C4-2B (cell line): ENCODE results near the gene RGS7.

Experiments
- ZFX ChIP-seq: fragments of 450-650 bp; IDR thresholded peaks from 2 replicates; pipeline ENCODE4 v1.6.1; 2017
- TF ChIP-seq, protein P1 (sequence below): fragments of 450-650 bp; conservative IDR thresholded peaks from 2 replicates; pipeline ENCODE4 v1.5.1; 2017; ENCODE audit warnings: mild to moderate bottlenecking

DNA sequence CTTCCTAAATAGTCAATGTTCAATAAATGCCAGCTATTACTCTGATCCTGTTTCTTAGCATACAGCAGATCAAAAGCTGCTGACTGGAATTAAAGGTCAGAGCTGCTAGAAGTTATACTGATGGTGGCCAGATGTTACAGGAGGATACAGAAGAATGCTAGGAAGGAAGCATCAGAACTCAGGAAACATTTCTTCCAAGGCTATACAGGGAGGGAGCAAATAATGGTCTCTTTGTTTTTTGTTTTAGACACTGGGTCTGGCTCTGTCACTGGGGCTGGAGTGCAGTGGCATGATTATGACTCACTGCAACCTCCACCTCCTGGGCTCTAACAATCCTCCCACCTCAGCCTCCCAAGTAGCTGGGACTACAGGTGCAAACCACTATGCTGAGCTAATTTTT, 175.5 kb downstream of the RGS7 start:
- TF ChIP-seq, protein P1, sequence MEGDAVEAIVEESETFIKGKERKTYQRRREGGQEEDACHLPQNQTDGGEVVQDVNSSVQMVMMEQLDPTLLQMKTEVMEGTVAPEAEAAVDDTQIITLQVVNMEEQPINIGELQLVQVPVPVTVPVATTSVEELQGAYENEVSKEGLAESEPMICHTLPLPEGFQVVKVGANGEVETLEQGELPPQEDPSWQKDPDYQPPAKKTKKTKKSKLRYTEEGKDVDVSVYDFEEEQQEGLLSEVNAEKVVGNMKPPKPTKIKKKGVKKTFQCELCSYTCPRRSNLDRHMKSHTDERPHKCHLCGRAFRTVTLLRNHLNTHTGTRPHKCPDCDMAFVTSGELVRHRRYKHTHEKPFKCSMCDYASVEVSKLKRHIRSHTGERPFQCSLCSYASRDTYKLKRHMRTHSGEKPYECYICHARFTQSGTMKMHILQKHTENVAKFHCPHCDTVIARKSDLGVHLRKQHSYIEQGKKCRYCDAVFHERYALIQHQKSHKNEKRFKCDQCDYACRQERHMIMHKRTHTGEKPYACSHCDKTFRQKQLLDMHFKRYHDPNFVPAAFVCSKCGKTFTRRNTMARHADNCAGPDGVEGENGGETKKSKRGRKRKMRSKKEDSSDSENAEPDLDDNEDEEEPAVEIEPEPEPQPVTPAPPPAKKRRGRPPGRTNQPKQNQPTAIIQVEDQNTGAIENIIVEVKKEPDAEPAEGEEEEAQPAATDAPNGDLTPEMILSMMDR: no peak
- no peak for TF ChIP-seq ZFX
